MM.1S (cell line): ENCODE measurements around the gene CPT1C.

Experiments
- DNase-seq: peaks from one replicate; pipeline ENCODE4 v3.0.0-alpha.2; 2015
- H2AFZ ChIP-seq: fragments of 300-600 bp; sonication (generic); 2 replicates; pipeline ENCODE4 v1.6.0; 2016; ENCODE audit warnings: antibody characterized with exemption, low read length
- H3F3A ChIP-seq: fragments of 300-600 bp; sonication (generic); 2 replicates; pipeline ENCODE4 v1.6.1; 2016; ENCODE audit warnings: mild to moderate bottlenecking, antibody characterized with exemption, low read length, moderate library complexity, mixed read lengths; ENCODE audit not compliant: insufficient read depth
- H3K27ac ChIP-seq: fragments of 300-600 bp; sonication (generic); 2 replicates; pipeline ENCODE4 v1.5.1; 2016; ENCODE audit warnings: mild to moderate bottlenecking, low read length
- H3K27me3 ChIP-seq: fragments of 300-600 bp; sonication (generic); replicated peaks from 2 replicates; pipeline ENCODE4 v1.6.0; 2016; ENCODE audit warnings: low read length; ENCODE audit not compliant: insufficient read depth
- H3K36me3 ChIP-seq: fragments of 300-600 bp; sonication (generic); replicated peaks from 2 replicates; pipeline ENCODE4 v1.6.1; 2016; ENCODE audit warnings: mild to moderate bottlenecking, low read length, mixed read lengths; ENCODE audit not compliant: insufficient read depth
- H3K4me1 ChIP-seq: fragments of 300-600 bp; sonication (generic); 2 replicates; pipeline ENCODE4 v1.6.1; 2016; ENCODE audit warnings: low read length, mixed read lengths
- H3K4me2 ChIP-seq: fragments of 300-600 bp; sonication (generic); 2 replicates; pipeline ENCODE4 v1.6.0; 2016; ENCODE audit warnings: low read depth, low read length
- H3K4me3 ChIP-seq: fragments of 300-600 bp; sonication (generic); 2 replicates; pipeline ENCODE4 v1.5.1; 2016; ENCODE audit warnings: low read length, mixed read lengths
- H3K79me2 ChIP-seq: fragments of 300-600 bp; sonication (generic); 2 replicates; pipeline ENCODE4 v1.6.1; 2016; ENCODE audit warnings: mixed run types, low read length, mixed read lengths
- H3K9ac ChIP-seq: fragments of 300-600 bp; sonication (generic); 2 replicates; pipeline ENCODE4 v1.6.1; 2016; ENCODE audit warnings: low read length, mixed read lengths
- H3K9me2 ChIP-seq: fragments of 300-600 bp; sonication (generic); replicated peaks from 2 replicates; pipeline ENCODE4 v1.6.1; 2016; ENCODE audit warnings: mild to moderate bottlenecking, low read length, mixed read lengths; ENCODE audit not compliant: insufficient read depth
- H3K9me3 ChIP-seq: fragments of 300-600 bp; sonication (generic); replicated peaks from 2 replicates; pipeline ENCODE4 v1.6.1; 2016; ENCODE audit warnings: mild to moderate bottlenecking, low read length, mixed read lengths; ENCODE audit not compliant: insufficient read depth
- H4K20me1 ChIP-seq: fragments of 300-600 bp; sonication (generic); 2 replicates; pipeline ENCODE4 v1.6.1; 2016; ENCODE audit warnings: mild to moderate bottlenecking, low read length, moderate library complexity, mixed read lengths; ENCODE audit not compliant: insufficient read depth
- EZH2 ChIP-seq: fragments of 300-600 bp; sonication (generic); optimal IDR thresholded peaks from 2 replicates; pipeline ENCODE3; 2017; ENCODE audit warnings: low read depth, mild to moderate bottlenecking, antibody characterized with exemption, low read length, mixed read lengths
- EZH2phosphoT487 ChIP-seq: fragments of 300-600 bp; sonication (generic); IDR thresholded peaks from 2 replicates; pipeline ENCODE4 v1.6.1; 2018; ENCODE audit warnings: antibody characterized with exemption, low read length
- TF ChIP-seq, protein P1 (sequence below): fragments of 300-600 bp; sonication (generic); IDR thresholded peaks from 2 replicates; pipeline ENCODE4 v1.5.1; 2016; ENCODE audit warnings: antibody characterized with exemption, low read length, mixed read lengths

The CPT1C gene

DNA sequence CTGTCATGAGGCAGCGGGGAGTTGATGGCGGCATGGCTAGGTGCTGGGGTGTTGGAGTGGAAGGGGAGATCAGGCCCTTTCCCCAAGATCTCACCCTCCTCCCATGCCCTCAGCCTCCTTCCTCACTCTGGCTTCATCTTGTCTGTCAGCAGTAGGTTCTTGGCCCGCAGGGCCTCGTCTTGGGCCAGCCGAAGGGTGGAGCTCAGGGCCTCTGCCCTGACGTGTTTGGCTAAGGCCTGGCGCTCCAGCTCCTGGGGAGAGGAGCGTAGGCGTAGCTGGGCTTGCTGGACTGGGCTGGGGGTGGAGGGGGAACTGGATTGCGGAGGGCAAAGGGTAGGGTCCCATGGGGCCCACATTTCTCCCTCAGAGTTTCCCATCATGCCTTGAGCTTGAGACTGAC, 49.0 kb downstream of the CPT1C start:
- Histone ChIP-seq H3K27ac (no peak overlapping the region), H3K36me3 (no peaks in the 10 kb centered on the region), H3K27me3 (peaks cover 53% of the 10 kb centered on the region), H2AFZ (no peak overlapping the region), H3K4me2 (no peak overlapping the region), H3K4me3 (no peak overlapping the region), H3K9me2 (no peaks in the 10 kb centered on the region), H3K9ac (no peak overlapping the region), H3K4me1 (no peaks in the 10 kb centered on the region), H3F3A (no peaks in the 10 kb centered on the region), H3K79me2 (no peaks in the 10 kb centered on the region), H3K9me3 (no peaks in the 10 kb centered on the region), H4K20me1 (no peaks in the 10 kb centered on the region)
- no peak for TF ChIP-seq EZH2
- TF ChIP-seq EZH2phosphoT487: no peak
- TF ChIP-seq, protein P1, sequence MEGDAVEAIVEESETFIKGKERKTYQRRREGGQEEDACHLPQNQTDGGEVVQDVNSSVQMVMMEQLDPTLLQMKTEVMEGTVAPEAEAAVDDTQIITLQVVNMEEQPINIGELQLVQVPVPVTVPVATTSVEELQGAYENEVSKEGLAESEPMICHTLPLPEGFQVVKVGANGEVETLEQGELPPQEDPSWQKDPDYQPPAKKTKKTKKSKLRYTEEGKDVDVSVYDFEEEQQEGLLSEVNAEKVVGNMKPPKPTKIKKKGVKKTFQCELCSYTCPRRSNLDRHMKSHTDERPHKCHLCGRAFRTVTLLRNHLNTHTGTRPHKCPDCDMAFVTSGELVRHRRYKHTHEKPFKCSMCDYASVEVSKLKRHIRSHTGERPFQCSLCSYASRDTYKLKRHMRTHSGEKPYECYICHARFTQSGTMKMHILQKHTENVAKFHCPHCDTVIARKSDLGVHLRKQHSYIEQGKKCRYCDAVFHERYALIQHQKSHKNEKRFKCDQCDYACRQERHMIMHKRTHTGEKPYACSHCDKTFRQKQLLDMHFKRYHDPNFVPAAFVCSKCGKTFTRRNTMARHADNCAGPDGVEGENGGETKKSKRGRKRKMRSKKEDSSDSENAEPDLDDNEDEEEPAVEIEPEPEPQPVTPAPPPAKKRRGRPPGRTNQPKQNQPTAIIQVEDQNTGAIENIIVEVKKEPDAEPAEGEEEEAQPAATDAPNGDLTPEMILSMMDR: no peak
- no peak for DNase-seq

DNA sequence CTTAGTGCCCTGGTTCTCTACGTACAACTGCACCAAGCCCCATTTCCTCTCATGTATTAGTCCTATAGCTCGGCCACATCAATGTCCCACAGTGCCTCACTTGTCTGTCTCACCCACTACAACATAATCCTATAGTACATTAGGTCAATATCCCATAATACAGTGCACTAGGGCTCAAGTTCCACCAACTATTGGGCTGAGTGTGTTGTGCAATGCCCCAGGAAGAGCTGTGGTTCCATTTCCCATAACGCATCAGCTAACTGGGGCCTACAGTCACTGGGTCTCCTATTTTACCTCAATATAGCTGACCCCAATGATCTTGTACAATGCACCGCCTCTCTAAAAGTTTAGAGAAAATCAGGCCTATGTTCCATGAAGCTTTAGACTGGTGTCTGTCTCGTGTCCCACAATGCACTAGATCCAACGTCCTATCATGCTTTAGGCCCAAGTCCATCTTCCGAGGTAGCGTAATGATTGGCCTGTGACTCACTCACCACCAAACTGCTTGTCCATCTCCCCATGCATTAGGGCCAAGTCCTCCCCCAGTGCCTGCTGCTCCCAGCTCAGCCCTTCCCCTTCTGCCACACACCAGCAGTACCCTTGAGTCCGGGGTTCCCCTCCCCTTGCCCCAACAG, 50.4 kb downstream of the CPT1C start:
- no peaks in the 10 kb centered on the region for H4K20me1 ChIP-seq
- H3K4me3 ChIP-seq: no peak overlapping the region
- no peaks in the 10 kb centered on the region for H3K79me2 ChIP-seq
- no peaks in the 10 kb centered on the region for H3K36me3 ChIP-seq
- TF ChIP-seq, protein P1: no peak
- TF ChIP-seq EZH2 (no peak), EZH2phosphoT487 (no peak)
- H3K9me3 ChIP-seq: no peaks in the 10 kb centered on the region
- H3K27me3 ChIP-seq: peaks cover 42% of the 10 kb centered on the region
- H3K9me2 ChIP-seq: no peaks in the 10 kb centered on the region
- no peak for DNase-seq
- no peaks in the 10 kb centered on the region for H3F3A ChIP-seq
- H3K9ac ChIP-seq: no peak overlapping the region
- H3K4me2 ChIP-seq: no peak overlapping the region
- no peak overlapping the region for H3K27ac ChIP-seq
- no peaks in the 10 kb centered on the region for H3K4me1 ChIP-seq
- H2AFZ ChIP-seq: no peak overlapping the region

DNA sequence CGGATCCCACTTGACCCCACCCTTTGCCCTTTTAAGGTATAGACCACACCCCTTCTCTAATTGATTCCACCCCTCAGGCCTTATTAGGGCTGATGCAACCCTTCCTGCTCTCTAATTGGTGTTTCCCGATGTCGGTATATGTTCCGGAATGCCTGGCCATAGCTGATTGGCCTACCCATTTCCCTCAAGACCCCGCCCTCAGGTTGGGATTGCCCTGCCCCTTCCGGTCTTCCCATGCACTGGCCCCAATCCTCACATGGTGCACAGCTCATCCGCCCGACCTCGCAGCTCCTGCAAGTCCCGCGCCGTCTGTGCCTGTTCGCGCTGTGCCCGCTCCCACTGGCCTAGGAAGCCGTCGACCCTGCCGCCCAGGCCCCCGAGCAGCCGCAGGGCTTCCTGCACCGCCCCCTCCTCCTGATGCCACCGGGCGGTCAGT, 54.0 kb downstream of the CPT1C start:
- TF ChIP-seq, protein P1: no peak
- TF ChIP-seq EZH2phosphoT487 (no peak), EZH2 (no peak)
- H3K9ac ChIP-seq: no peak overlapping the region
- H3K4me3 ChIP-seq: no peak overlapping the region
- no peaks in the 10 kb centered on the region for H3K79me2 ChIP-seq
- H3K27ac ChIP-seq: no peak overlapping the region
- no peaks in the 10 kb centered on the region for H3K9me2 ChIP-seq
- H4K20me1 ChIP-seq: no peaks in the 10 kb centered on the region
- no peak overlapping the region for H2AFZ ChIP-seq
- H3K27me3 ChIP-seq: peaks cover 33% of the 10 kb centered on the region
- no peaks in the 10 kb centered on the region for H3K9me3 ChIP-seq
- H3K4me2 ChIP-seq: no peak overlapping the region
- DNase-seq: no peak
- no peaks in the 10 kb centered on the region for H3F3A ChIP-seq
- no peaks in the 10 kb centered on the region for H3K4me1 ChIP-seq
- H3K36me3 ChIP-seq: no peaks in the 10 kb centered on the region
